GM12878 (cell line): ENCODE measurements around the gene METAP1. TPM values are rescaled to one million over a fixed set of nuclear protein-coding genes. Genes with fewer than 3 reads are reported as not detected.

Experiments
- ATAC-seq: fragments of 200-7000 bp; cut with Tn5 transposase; 3 replicates; pipeline ENCODE4 v1.9.1; 2020; ENCODE audit warnings: mild to moderate bottlenecking, moderate library complexity
- BruUV-seq: library from RNA; stranded (reverse); fragments of 400-500 nt; replicated peaks from 2 replicates; lab custom pipeline; 2021; lab: Mats Ljungman, UMichigan
- CTCF ChIA-PET: fragments of 300-600 bp; sonication (Branson Sonifier 250); formaldehyde crosslinking; extraction: SDS; loops from one replicate; lab custom pipeline; 2021; ENCODE audit warnings: inconsistent platforms; lab: Yijun Ruan, JAX
- POLR2A ChIA-PET: fragments of 350-600 bp; formaldehyde crosslinking; extraction: SDS; loops from one replicate; lab custom pipeline; 2021; ENCODE audit warnings: inconsistent platforms; lab: Charles Lee
- RAD21 ChIA-PET: fragments of 300-600 bp; sonication (Branson Sonifier 250); formaldehyde crosslinking; loops from one replicate; lab custom pipeline; 2023; ENCODE audit warnings: antibody characterized with exemption; ENCODE audit not compliant: unreplicated experiment; lab: Charles Lee
- SMC1A ChIA-PET: fragments of 300-600 bp; sonication (Branson Sonifier 250); formaldehyde crosslinking; loops from one replicate; lab custom pipeline; 2023; ENCODE audit not compliant: unreplicated experiment, uncharacterized antibody; lab: Charles Lee
- DNase-seq: peaks from one replicate; pipeline ENCODE4 v3.0.0-alpha.2; 2011; ENCODE audit warnings: low read depth, low spot score
- FAIRE-seq: peaks from 3 replicates; lab custom pipeline; 2011; peaks lifted over from hg19 to GRCh38; lab: Jason Lieb, UNC
- H2AFZ ChIP-seq: 2 replicates; pipeline ENCODE4 v1.6.0; 2011; ENCODE audit warnings: low read depth, low read length, control low read depth; ENCODE audit not compliant: control insufficient read depth
- H3K27ac ChIP-seq: 2 replicates; pipeline ENCODE4 v1.5.1; 2011; ENCODE audit warnings: control low read depth; ENCODE audit not compliant: control insufficient read depth, insufficient read depth
- H3K27me3 ChIP-seq, 2 experiments: replicated peaks in 1 of 2; 2 replicates each; pipeline versions ENCODE4 v1.6.0 to v1.6.1; 2011; ENCODE audit warnings: low read length in 1 of 2; ENCODE audit not compliant: control insufficient read depth in 2 of 2, insufficient read depth in 2 of 2
- H3K36me3 ChIP-seq, 2 experiments: 2 replicates each; pipeline ENCODE4 v1.5.1; 2011; ENCODE audit warnings: low read length in 1 of 2; ENCODE audit not compliant: control insufficient read depth in 2 of 2, insufficient read depth in 2 of 2
- H3K4me1 ChIP-seq: 2 replicates; pipeline ENCODE4 v1.6.1; 2011; ENCODE audit warnings: mild to moderate bottlenecking, low read length, moderate library complexity, mixed read lengths; ENCODE audit not compliant: control insufficient read depth, insufficient read depth
- H3K4me2 ChIP-seq: 2 replicates; pipeline ENCODE4 v1.6.0; 2011; ENCODE audit warnings: control low read depth; ENCODE audit not compliant: control insufficient read depth, insufficient read depth
- H3K4me3 ChIP-seq: fragments of 200-600 bp; sonication (generic); 2 replicates; pipeline ENCODE4 v1.5.1; 2016
- H3K79me2 ChIP-seq: 2 replicates; pipeline ENCODE4 v1.6.0; 2011; ENCODE audit warnings: low read length; ENCODE audit not compliant: control insufficient read depth, insufficient read depth
- H3K9ac ChIP-seq: 2 replicates; pipeline ENCODE4 v1.8.0; 2011; ENCODE audit warnings: low read length, control low read depth, mixed read lengths; ENCODE audit not compliant: control insufficient read depth, insufficient read depth
- H3K9me3 ChIP-seq: replicated peaks from 3 replicates; pipeline ENCODE4 v1.5.1; 2011; ENCODE audit warnings: mild to moderate bottlenecking, low read length; ENCODE audit not compliant: control insufficient read depth, insufficient read depth
- H4K20me1 ChIP-seq: 2 replicates; pipeline ENCODE4 v1.6.0; 2011; ENCODE audit not compliant: control insufficient read depth, insufficient read depth
- CTCF ChIP-seq, 3 experiments: IDR thresholded peaks in 2 of 3; conservative IDR thresholded peaks in 1 of 3; 2 replicates each; pipeline ENCODE4 v1.5.1; 2011; ENCODE audit warnings: low read depth in 3 of 3, low read length in 3 of 3, mild to moderate bottlenecking in 3 of 3, control low read depth in 2 of 3, moderate library complexity in 2 of 3, inconsistent platforms in 1 of 3, mixed read lengths in 1 of 3; ENCODE audit not compliant: control insufficient read depth in 2 of 3, insufficient read depth in 1 of 3; ENCODE audit errors: extremely low read depth in 1 of 3
- NFIC ChIP-seq: IDR thresholded peaks from 2 replicates; pipeline ENCODE4 v1.6.1; 2012; ENCODE audit warnings: low read depth, mild to moderate bottlenecking, inconsistent platforms, low read length, moderate library complexity
- TCF7 ChIP-seq: IDR thresholded peaks from 2 replicates; pipeline ENCODE4 v1.6.1; 2014; ENCODE audit warnings: antibody characterized with exemption, borderline replicate concordance
- WGBS: methylation state at CpG from one replicate; pipeline ENCODE4 v1.1.6; 2016; ENCODE audit warnings: low lambda C conversion rate; ENCODE audit not compliant: insufficient replicate concordance, insufficient coverage; ENCODE audit errors: missing lambda C conversion rate; 5-methylcytosine and 5-hydroxymethylcytosine counted together
- in situ Hi-C: fragments of 300-500 bp; cut with MboI; formaldehyde crosslinking; loops from 9 replicates; pipeline ENCODE4 v1.14.3; 2018; ENCODE audit warnings: mixed read lengths
- intact Hi-C: fragments of 100-400 bp; cut with micrococcal nuclease; formaldehyde crosslinking; loops from one replicate; pipeline ENCODE4 v1.14.2; 2022; ENCODE audit not compliant: unreplicated experiment
- polyA plus RNA-seq, 11 experiments: library from polyadenylated mRNA; depleted of rRNA in 4 of 11; unstranded in 6 of 11; stranded (reverse) in 5 of 11; fragments of >200 nt; fragmentation: Nextera tagmentation in 4 of 11; fragmentation: Illumina TruSeq in 1 of 11; extraction: Ambion mirVana in 4 of 11; extraction: Trizol in 1 of 11; gene quantifications; 1 replicate in 1 of 11; 2 replicates in 10 of 11; pipeline versions ENCODE4 v1.2.1 to v1.2.3, GENCODE V29; 2011 to 2016; ENCODE audit warnings: inconsistent platforms in 2 of 11, missing spikeins in 2 of 11, low read depth in 1 of 11
- total RNA-seq, 4 experiments: library from RNA; depleted of rRNA in 3 of 4; stranded (reverse); fragments of >200 nt in 3 of 4; fragmentation: Illumina TruSeq in 1 of 4; extraction: Trizol in 1 of 4; gene quantifications; 2 replicates each; pipeline versions ENCODE4 v1.2.1 to v1.2.3, GENCODE V29; 2013 to 2021
- TF ChIP-seq, protein P1 (sequence below): fragments of 450-650 bp; IDR thresholded peaks from 2 replicates; pipeline ENCODE4 v1.6.1; 2017; ENCODE audit warnings: borderline replicate concordance

Gene METAP1
- total and polyA plus RNA-seq, 10 of the 15 experiments (the other 5 are each of a cell fraction or from before 2014, with no cell fraction given): 22.7 to 71.4 (median 45.1) TPM

- Histone ChIP-seq H4K20me1 (no peaks in the 10 kb centered on the region), H3K9ac (no peak overlapping the region), H3K9me3 (no peaks in the 10 kb centered on the region; the same call in 2 of the 3 replicates), H3K4me2 (no peak overlapping the region), H3K4me3 (no peak overlapping the region), H3K36me3 (peaks cover 4 to 14% of the 10 kb centered on the region in 2 experiments), H3K79me2 (peaks cover 22% of the 10 kb centered on the region), H3K4me1 (no peaks in the 10 kb centered on the region), H3K27ac (no peak overlapping the region), H3K27me3 (no peaks in the 10 kb centered on the region), H2AFZ (no peak overlapping the region)
- ATAC-seq (no peak), DNase-seq (no peak), FAIRE-seq (no peak)
- POLR2A ChIA-PET: no interaction called here
- RAD21 ChIA-PET: no interaction called here
- in situ Hi-C loops: loop anchor here (25.0 kb wide), 1 partner anchor 853 kb away; the partner anchor contains the start of gene DNAJB14
- TF ChIP-seq, protein P1, sequence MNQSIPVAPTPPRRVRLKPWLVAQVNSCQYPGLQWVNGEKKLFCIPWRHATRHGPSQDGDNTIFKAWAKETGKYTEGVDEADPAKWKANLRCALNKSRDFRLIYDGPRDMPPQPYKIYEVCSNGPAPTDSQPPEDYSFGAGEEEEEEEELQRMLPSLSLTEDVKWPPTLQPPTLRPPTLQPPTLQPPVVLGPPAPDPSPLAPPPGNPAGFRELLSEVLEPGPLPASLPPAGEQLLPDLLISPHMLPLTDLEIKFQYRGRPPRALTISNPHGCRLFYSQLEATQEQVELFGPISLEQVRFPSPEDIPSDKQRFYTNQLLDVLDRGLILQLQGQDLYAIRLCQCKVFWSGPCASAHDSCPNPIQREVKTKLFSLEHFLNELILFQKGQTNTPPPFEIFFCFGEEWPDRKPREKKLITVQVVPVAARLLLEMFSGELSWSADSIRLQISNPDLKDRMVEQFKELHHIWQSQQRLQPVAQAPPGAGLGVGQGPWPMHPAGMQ: no peak
- no peak for TF ChIP-seq NFIC
- no peak for TF ChIP-seq CTCF (IDR thresholded peaks at IDR 0.05 in 2 of 3, conservative IDR thresholded peaks at IDR 0.05 in 1 of 3; ENCODE audit: control insufficient read depth in 2 of 3, extremely low read depth in 1 of 3, insufficient read depth in 1 of 3, low read depth in 3 of 3, low read length in 3 of 3)
- no peak for TF ChIP-seq TCF7
- BruUV-seq: no TSS peak
- 100% methylated on average over 2 of the region's 2 CpGs for WGBS
- intact Hi-C loops: no loop called here
- CTCF ChIA-PET: interaction anchor here (4.5 kb wide), 1 partner anchor 28 kb away, joined by 36 read pairs; no protein-coding TSS in a partner anchor
- SMC1A ChIA-PET: no interaction called here
Measured at GRCh38 chr4:99084595-99084994, 89.1 kb downstream of the METAP1 start.
